ENCODE results near the gene CTPS2. TPM values are rescaled to one million over a fixed set of nuclear protein-coding genes. Genes with fewer than 3 reads are reported as not detected.
"Not testable (repeated sequence)": the region's sequence is repeated elsewhere in the genome, so short reads cannot be mapped to it uniquely, and the experiment has no call there.

CTPS2 gene
- polyA plus RNA-seq, 1 donor, result 17.6 TPM

DNA sequence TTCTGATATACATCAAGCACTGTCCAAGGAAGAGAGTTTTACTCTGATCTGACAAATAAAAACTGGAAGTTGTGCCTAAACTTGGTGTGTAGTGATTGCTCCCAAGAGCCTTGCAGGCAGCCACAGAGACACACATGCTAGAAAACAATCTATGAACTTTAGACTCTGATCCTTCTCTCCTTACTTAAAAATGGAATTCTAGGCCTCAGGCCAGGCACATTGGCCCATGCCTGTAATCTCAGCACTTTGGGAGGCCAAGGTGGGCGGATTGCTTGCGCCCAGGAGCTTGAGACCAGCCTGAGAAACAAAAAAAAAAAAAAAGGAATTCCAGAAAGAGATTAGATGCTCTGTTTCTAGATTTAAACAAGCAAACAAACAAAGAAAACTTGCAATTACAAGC lies 108.1 kb downstream of the CTPS2 start:
- no peak for DNase-seq (ENCODE audit: low read depth)

DNA sequence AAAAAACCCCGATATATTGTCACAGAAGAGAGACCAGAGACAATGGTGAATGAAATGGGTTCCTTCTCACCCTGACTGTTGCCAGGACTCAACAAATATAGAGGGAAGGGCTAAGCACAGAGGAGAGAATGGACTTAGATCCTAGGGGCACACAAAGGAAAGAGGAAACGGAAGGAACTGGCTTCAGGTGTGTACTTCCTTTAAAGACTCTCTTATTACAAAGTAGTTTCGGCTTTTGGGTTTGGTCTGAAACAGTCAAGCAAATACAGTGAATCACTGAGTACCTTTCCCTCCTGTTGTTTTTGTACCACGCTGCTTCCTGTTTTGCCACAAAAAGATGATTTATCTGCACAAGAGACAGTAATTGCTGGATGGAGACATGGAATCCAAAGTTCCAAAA lies 108.6 kb downstream of the CTPS2 start:
- DNase-seq (ENCODE audit: low read depth), result no peak

DNA sequence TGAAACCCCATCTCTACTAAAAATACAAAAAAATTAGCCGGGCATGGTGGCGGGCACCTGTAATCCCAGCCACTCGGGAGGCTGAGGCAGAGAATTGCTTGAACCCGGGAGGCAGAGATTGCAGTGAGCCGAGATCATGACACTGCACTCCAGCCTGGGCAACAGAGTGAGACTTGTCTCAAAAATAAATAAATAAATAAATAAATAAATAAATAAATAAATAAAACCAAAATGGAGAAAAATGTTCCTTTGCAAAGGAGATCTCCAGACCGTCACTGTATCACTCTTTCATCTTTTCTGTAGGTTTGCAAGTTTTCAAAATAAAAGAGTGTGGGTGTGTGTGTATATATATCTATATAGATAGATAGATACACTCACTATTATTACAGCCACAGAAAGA lies 109.2 kb downstream of the CTPS2 start:
- not testable (repeated sequence) for DNase-seq (ENCODE audit: low read depth)

DNA sequence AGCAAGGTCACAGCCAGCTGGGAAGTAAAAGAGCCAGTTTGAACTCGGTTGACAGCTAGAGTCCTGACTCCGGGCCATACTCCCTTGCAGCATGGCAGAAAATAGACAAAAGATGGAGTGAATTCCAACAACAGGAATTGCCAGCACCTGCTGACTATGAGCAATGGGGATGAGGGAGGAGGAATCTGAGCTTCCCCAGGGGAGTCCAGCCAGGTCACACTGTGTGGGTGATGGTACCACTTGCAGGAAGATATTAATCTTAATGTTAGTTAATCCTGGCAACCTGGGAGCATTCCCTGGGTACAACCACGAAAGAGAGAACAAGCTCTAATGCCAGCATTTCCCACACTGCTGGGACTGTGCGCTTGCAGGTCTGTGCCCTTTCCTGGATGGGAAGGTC lies 110.6 kb downstream of the CTPS2 start:
- no peak for DNase-seq (ENCODE audit: low read depth)

DNA sequence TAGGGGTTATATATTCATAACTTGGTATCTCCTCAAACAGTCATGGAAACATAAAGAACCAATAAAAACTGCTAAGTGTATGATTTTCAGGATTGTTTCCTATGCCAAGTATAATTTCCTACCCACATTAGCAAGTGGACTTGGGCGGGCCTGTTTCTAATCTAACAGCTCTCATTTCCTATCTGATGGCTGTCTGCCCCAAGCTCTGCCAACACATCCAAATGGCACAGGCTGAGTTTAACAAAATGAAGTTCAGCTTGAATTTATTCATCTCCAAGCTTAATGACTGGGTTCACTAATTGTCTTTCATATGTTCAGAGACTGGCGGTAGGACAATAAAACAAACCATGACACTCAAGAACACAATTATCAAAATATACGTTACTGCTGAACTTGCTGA lies 118.0 kb downstream of the CTPS2 start:
- no peak for DNase-seq (ENCODE audit: low read depth)

DNA sequence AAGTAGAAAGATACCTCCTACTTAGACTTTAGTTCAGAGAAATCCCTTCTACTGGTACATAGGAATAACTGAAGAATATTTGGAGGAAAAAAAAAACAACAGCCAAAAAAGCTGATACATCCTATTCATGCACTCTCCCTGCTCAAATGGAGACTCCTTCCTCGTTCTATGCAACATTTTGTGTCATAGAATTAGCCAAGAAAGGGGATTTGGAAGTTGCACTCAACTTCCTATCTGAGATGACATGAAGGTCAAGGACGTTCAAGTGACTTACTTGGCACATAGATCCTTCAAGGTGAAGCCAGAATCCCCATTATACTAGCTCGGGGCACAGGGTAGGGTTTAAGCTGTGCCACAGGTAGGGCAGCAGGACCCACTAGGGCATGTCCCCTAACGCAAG lies 118.7 kb downstream of the CTPS2 start:
- no peak for DNase-seq (ENCODE audit: low read depth)

DNA sequence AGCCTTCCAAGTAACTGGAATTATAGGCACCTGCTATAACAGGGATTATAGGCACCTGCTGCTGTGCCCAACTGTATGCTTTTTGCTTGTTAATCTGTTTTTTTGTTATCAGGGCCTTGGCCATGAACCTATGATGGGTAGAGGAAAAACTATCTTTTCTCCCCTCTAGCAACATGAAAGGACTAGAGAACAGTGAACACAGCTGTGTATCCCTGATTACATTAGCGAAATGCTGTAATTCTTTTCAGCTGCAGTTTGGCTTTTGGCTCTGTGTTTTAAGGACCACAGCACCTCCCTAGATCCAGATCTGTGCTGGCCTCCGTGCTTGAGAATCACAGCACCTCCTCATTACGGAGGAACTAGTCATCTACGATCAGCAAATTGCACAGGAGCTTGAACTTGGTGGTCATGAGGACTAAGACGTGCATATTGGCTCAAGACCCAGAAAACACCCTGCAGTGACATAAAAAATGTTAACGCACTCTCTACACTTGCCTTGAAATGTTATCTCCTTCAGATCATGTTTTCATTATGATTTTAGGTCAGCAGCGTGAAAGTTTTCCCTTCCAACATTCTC lies 120.2 kb downstream of the CTPS2 start:
- DNase-seq (ENCODE audit: low read depth), result no peak

DNA sequence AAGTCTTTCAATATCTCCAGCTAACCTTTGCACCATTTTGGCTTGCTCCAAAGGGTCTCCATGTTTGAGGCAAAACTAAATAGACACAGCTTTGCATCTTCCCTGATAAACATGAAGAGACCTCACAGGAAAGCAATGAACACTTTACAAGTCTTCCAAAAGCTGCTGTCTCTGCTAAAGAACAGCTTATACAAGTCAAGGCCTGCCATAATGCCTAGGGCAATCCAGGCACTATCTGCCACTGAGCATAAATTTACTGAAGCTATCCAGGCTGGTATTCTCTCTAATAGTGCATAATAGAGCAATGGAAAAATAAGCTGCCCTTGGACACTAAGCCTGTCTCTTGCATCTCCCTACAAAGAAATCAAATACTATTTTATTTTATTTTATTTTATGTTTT lies 122.6 kb downstream of the CTPS2 start:
- DNase-seq (ENCODE audit: low read depth), result no peak

DNA sequence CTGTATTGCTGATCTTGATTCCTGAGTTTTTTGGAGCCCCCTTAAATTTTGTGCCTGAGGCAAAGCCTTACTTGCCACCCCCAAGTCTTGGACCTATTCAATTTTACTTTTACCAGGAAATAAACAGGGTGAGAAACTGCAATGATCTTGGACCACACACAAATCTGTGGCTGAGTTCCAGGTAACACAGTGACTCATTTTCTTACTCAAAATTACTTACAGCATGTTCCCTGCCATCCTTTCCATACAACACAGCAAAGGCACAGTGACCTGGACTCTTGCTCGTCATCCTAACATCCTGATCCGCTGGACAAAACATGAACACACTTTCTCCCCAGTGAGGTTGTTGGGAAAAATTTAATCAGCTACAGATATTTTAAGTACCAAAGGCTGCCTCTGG lies 123.3 kb downstream of the CTPS2 start:
- DNase-seq (ENCODE audit: low read depth), result no peak

DNA sequence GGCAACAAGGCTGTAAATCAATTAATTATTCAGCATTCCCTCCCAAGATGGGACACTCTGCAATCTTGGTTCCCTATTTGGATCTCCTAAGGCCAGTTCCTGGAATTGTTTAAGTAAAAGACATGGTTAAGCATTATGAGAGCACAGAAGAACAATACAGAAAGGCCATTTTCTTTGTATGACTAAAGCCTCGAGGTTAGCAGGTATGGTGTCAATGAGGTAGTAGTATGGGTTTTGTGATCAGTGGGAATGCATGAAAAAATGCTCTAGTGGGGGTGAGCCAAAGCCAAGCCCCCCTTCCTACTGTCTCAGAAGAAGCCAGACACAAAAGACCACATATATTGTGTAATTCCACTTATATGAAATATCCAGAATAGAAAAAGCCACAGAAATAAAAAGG lies 124.2 kb downstream of the CTPS2 start:
- no peak for DNase-seq (ENCODE audit: low read depth)

DNA sequence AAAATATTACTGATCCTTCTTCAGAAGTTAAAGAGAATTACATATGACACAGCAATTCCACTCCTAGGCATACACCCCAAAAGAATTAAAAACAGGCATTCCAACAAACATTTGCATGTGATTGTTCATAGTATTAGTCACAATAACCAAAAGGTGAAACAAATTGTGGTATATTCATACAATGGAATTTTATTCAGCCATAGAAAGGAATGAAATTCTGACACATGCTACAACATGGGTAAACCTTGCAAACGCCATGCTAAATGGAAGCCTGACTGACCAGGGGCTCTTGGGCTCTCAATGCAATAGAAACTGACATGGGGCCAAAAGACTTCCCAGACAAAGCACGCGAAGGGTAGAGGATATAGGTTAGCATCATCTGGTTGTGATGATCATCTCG lies 124.6 kb downstream of the CTPS2 start:
- DNase-seq (ENCODE audit: low read depth), result no peak

DNA sequence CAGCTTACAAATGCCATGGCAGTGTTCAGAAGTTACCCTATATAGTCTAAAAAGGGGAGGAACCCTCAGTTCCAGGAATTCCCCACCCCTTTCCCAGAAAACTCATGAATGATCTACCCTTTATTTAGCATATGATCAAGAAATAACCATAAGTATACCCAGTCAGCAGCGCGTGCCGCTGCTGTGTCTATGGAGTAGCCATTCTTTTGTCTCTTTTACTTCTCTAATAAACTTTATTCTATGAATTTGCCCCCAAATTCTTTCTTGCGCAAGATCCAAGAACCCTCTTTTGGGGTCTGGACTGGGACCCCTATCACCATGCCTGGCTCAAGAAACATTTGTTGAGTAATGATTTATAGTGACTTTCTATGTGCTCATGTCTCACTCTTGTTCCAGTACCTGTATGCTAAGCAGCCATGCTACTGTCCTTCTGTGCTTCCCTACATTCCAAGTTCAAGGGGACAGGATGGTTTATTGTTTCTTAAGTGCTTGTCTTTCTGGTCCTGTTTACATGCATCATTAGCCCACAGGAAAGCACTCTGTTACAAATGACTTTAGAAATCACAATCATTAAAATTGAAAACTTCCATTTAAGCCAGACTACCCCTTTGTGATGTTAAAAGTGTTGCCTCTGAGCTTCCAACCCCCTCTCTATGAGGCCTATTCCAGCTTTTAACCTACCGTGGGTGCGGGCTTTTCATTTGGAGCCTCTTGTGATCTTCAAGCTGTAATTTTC lies 125.9 kb downstream of the CTPS2 start:
- no peak for DNase-seq (ENCODE audit: low read depth)

DNA sequence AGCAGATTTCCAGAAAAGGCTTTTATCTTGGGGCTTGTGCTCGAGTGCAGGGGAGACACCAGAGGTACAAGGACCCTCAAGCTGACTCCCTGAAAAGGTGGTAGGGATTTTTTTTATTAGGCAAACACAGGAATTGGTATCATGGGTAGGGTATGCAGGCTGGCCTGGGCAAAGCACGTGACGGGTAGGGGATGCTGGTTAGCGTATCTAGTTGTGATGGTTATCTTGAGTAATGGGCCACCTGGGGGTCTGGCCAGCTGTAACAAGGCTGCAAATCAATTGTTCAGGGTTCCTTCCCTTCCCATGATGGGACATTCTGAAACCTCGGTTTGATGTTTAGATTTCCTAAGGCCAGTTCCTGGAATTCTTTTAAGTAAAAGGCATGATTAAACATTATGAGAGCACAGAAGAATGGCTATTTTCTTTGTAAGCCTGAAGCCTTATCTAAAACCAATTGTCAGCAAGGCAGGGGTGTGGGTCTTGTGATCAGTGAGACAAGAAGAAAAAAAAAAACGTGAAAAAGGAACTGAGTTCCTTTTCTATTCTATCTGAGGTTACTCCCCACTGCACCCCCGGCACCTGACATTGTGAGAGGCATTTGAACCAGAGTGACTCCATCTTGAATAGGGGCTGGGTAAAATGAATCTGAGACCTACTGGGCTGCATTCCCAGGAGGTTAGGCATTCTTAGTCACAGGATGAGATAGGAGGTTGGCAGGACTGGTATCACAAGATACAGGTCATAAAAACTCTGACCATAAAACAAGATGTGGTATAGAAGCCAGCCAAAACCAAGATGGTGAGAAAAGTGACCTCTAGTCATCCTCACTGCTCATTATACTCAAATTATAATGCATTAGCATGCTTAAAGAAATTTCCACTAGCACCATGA lies 126.7 kb downstream of the CTPS2 start:
- no peak for DNase-seq (ENCODE audit: low read depth)

DNA sequence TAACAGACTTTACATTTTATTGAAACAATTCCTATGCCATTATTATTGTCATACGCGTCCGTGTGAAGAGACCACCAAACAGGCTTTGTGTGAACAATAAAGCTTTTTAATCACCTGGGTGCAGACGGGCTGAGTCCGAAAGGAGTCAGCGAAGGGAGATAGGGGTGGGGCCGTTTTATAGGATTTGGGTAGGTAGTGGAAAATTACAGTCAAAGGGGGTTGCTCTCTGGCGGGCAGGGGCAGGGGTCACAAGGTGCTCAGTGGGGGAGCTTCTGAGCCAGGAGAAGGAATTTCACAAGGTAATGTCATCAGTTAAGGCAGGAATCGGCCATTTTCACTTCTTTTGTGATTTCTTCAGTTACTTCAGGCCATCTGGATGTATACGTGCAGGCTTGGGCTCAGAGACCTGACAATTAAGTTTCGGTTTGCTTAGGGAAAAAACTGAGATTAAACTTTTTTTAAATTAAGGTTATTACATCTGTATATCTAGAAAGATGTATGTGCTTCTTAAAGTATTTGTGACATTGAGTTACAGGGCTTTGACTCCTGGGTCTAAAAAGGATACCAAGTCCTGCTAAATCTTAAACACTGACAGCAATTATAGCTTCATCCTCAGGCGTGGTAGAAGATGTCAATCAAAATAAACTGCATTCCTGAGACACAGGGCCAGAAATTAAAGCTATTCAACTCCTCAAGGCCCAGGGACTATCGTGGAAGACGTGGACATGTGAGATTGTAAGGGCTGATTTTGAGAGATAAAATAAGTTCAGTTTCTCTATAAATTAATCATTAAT lies 132.3 kb downstream of the CTPS2 start:
- not testable (repeated sequence) for DNase-seq (ENCODE audit: low read depth)

DNA sequence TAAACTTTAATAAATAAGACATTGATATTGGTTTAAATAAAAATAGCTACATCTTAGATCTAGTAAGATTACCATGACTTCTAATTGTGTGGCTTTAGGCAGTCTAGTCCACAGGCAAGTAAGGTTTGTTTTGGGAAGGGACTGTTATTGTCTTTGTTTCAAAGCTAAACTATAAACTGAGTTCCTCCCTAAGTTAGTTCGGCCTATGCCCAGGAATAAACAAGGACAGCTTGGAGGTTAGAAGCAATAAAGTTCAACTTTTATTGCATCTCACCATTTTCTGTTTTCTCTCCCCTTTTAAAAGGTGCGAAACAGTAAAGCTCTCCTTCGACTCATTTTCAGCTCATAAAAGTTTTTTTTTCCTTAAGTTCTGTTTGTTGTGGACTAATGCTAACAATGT lies 133.0 kb downstream of the CTPS2 start:
- DNase-seq (ENCODE audit: low read depth), result no peak

DNA sequence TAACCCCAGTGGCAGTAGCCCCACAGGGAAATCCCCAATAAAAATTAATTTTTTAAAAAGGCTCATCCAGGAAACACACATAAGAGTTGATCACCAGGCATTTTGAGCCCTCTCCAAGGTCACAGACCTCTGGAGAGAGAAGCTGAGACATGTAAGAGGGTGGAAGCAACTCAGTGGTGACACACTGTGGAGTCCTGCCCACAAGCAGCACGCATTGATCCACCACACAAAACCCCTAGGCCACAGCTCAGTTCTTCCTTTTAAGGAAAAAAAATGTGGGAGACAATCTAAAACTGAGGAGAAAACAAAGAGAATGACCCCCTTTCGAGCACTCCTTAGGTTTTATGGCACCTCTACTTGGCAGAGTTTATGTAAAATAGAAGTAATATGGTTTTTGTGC lies 134.3 kb downstream of the CTPS2 start:
- DNase-seq (ENCODE audit: low read depth), result no peak

DNA sequence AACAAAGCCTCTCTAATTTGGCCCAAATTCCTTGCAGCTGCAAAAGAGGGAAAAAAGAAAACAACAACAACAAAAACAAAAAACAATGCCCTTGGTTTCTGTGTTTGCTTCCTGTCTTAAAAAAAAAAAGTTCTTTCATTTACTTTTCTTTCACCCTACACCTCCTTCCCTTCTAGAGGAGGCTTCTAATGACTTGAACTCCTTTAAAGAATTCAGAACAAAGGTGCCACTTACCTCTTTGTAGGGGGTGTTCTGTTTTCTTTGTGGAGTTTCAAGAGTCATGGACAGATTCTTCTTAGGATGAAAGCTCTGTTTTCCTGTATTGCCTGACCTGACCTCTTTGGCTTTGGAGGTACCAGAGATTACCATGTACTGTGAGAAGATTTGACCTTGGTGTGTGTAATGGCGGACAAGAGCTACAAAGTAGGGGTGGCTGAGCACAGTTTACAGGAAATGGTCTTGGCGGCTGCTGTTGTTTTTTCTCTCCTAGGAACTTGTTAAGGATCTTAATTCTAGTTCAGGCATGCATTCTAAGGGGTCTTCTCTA lies 134.9 kb downstream of the CTPS2 start:
- DNase-seq (ENCODE audit: low read depth), result no peak

DNA sequence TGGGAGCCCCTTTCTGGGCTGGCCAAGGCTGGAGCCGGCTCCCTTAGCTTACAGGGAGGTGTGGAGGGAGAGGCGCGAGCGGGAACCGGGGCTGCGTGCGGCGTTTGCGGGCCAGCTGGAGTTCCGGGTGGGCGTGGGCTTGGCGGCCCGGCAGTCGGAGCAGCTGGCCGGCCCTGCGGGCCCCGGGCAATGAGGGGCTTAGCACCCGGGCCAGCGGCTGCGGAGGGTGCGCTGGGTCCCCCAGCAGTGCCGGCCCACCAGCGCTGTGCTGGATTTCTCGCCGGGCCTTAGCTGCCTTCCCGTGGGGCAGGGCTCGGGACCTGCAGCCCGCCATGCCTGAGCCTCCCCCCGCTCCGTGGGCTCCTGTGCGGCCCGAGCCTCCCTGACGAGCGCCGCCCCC lies 137.1 kb downstream of the CTPS2 start:
- not testable (repeated sequence) for DNase-seq (ENCODE audit: low read depth)

DNA sequence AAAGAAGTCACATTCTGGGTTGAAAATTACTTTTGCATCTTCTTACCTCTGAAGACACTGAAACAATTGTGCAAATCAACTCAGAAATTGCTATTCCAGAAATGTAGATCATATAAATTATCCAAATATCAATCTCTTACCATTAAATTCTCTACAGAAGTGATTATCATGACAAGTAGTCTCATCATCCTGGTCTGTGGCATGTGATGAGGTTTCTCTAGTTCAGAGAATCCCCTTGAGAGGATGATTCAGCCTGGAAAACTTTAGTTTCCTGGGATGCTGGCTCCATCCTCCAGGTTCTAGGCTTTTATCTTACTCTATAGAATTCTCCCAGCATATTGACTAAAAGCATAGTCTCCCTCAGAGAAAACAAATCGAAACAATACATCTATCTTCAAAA lies 138.7 kb downstream of the CTPS2 start:
- DNase-seq (ENCODE audit: low read depth), result no peak

DNA sequence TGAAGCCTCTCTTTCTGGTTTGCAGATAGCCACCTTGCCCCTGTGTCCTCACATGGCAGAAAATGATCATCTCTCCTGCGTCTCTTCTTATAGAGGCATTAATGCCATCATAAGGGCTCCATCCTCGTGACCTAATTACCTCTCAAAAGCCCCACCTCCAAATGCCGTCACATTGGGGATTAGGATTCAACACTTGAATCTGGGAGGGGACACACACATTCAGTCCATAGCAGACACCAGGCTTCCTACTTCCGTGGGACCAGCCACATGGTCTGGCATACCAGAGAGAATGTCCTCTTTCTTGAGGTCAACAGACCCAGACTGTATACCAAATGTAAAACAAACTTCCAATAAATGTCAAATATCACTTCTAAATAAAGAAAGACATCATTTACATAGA lies 144.8 kb downstream of the CTPS2 start:
- no peak for DNase-seq (ENCODE audit: low read depth)

DNA sequence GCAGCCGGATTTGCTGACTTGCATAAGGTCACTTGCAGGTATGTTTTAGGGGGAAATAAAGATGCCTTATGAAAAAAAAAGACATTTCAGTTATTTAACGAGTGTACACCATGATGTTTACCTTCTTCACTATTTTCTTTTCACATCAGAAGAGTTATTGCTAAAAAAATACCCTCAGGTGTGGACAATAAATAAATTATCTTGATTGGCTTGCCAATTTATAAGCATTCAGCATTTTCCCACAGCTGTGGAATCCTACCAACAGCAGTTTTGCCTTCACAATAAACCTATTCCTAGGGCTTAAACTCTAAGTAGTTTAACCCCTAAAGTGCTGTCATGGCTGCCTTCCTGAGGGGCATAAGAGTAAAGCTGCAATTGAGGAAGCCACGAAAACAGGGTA lies 145.9 kb downstream of the CTPS2 start:
- no peak for DNase-seq (ENCODE audit: low read depth)

DNA sequence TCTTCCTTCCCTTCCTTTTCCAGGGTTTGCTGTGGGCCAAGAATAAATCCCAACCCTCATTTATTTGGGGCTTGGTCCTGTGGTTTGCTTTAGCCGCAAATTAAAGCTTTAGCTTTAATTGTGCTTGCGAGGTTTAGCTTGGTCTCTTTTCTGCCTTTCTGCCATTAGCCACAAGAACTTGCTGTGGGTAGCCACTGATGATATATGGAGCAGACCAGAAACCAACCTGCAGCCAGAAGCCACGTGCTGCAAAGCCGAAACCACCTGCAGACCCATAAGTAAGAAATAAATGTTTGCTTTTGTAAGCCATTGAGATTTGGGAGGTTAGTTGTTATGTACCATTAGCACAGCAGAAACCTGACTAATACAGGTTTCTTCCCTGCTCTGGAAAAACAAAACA lies 152.3 kb downstream of the CTPS2 start:
- no peak for DNase-seq (ENCODE audit: low read depth)
